Sciatic nerve (tissue), 2 donors: ENCODE results near the gene ID3. TPM values are rescaled to one million over a fixed set of nuclear protein-coding genes. Genes with fewer than 3 reads are reported as not detected.

Experiments
- ATAC-seq: fragments of 200-7000 bp; cut with Tn5 transposase; one replicate; pipeline ENCODE4 v1.9.1; 2020; ENCODE audit warnings: mild to moderate bottlenecking, moderate library complexity
- DNase-seq: peaks from one replicate; pipeline ENCODE4 v3.0.0-alpha.2; 2020; ENCODE audit warnings: low spot score
- intact Hi-C: fragments of 100-400 bp; cut with DNase I; formaldehyde crosslinking; loops from one replicate; pipeline ENCODE4 v1.14.2; 2022
- total RNA-seq: library from RNA; stranded (reverse); fragmentation: NEBNext Ultra II Directional; extraction: Animal tissue kit (Norgen Biotek cat#: 25700); gene quantifications from one replicate; pipeline ENCODE4 v1.2.1, GENCODE V29; 2021
- donor health status: DM: no; HTN: no; CAD: no.
- donor health status: DM: no; HTN: no; CAD: no.

Gene ID3
- total RNA-seq, 1 donor from 2014 or later: 289 TPM

- intact Hi-C loops: no loop called here
- DNase-seq (no peak), ATAC-seq (no peak)
Observed at GRCh38 chr1:23509896-23510295, 49.4 kb downstream of the ID3 start.

Other genes starting within 250 kb of the ID3 start
- 133 TPM for gene HNRNPR, start 215.2 kb downstream of the ID3 start, total RNA-seq
- gene ZNF436, start 189.7 kb downstream of the ID3 start, total RNA-seq: 29.5 TPM
- 48.4 TPM for gene TCEA3, start 134.8 kb downstream of the ID3 start, total RNA-seq
- 109 TPM for gene ASAP3, start 75.3 kb downstream of the ID3 start, total RNA-seq
- gene E2F2, start 28.3 kb downstream of the ID3 start, total RNA-seq: 2.1 TPM
- gene RPL11, start 132.3 kb upstream of the ID3 start, total RNA-seq: 1,008 TPM
- gene ELOA, start 184.0 kb upstream of the ID3 start, total RNA-seq: 28.2 TPM
- 100 TPM for gene PITHD1, start 218.9 kb upstream of the ID3 start, total RNA-seq
- 30.7 TPM for gene LYPLA2, start 231.6 kb upstream of the ID3 start, total RNA-seq
- gene GALE, start 241.3 kb upstream of the ID3 start, total RNA-seq: 15.8 TPM